Activated CD8-positive, alpha-beta T cell treated with anti-CD3 and anti-CD28 coated beads for 36 hours (primary cell): ENCODE data around the gene PODNL1. TPM values are rescaled to one million over a fixed set of nuclear protein-coding genes. Genes with fewer than 3 reads are reported as not detected.
"Not testable (repeated sequence)": the region's sequence is repeated elsewhere in the genome, so short reads cannot be mapped to it uniquely, and the experiment has no call there.

Source experiments
- ATAC-seq: fragments of 200-7000 bp; cut with Tn5 transposase; one replicate; pipeline ENCODE4 v1.10.0; 2021; ENCODE audit warnings: mild to moderate bottlenecking, moderate library complexity
- CTCF ChIA-PET: fragments of 350-600 bp; sonication (Branson Sonifier 250); formaldehyde crosslinking; loops from one replicate; lab custom pipeline; 2021; ENCODE audit warnings: antibody characterized with exemption; lab: Charles Lee
- POLR2A ChIA-PET: fragments of 350-600 bp; sonication (Branson Sonifier 250); formaldehyde crosslinking; loops from one replicate; lab custom pipeline; 2021; ENCODE audit warnings: antibody characterized with exemption; lab: Charles Lee
- DNase-seq: peaks from one replicate; pipeline ENCODE4 v3.0.0-alpha.2; 2020
- H3K27ac Mint-ChIP-seq: one replicate; pipeline ENCODE4 v1.8.0; 2021; ENCODE audit warnings: mild to moderate bottlenecking, mixed read lengths
- H3K27me3 Mint-ChIP-seq: one replicate; pipeline ENCODE4 v1.8.0; 2021; ENCODE audit warnings: mixed read lengths
- H3K36me3 Mint-ChIP-seq: one replicate; pipeline ENCODE4 v1.8.0; 2021; ENCODE audit warnings: low read depth, mixed read lengths
- H3K4me1 Mint-ChIP-seq: one replicate; pipeline ENCODE4 v1.8.0; 2021; ENCODE audit warnings: low read depth, mixed read lengths
- H3K4me3 Mint-ChIP-seq: one replicate; pipeline ENCODE4 v1.8.0; 2021; ENCODE audit warnings: mild to moderate bottlenecking, moderate library complexity, mixed read lengths
- H3K9me3 Mint-ChIP-seq: one replicate; pipeline ENCODE4 v1.8.0; 2021; ENCODE audit warnings: mixed read lengths
- intact Hi-C: fragments of 100-400 bp; cut with micrococcal nuclease; formaldehyde crosslinking; loops from one replicate; pipeline ENCODE4 v1.10.0; 2022
- total RNA-seq, 2 experiments: library from RNA; stranded (reverse); gene quantifications; one replicate each; pipeline ENCODE4 v1.2.3, GENCODE V29; 2021
- TF ChIP-seq, protein P1 (sequence below): fragments of 200-600 bp; IDR thresholded peaks from one replicate; pipeline ENCODE4 v1.8.0; 2022; ENCODE audit warnings: antibody characterized with exemption, mild to moderate bottlenecking

The PODNL1 gene
- total RNA-seq, 2 experiments from 2014 or later, result not detected

DNA sequence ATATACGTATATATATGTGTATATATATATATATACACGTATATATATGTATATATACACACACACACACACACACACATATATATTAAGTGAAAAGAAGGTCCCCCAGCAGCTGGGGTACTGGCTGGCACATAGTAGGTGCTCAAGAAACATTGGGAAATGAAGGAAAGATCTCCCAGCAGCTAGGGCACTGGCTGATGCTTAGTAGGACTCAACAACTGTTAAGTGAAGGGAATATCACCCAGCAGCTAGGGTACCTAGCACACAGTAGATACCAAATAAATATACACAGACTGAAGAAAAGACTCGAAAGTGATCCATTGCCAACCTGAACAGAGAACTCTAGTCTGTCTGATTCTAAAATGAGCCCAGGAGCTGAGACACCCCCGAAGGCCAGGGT lies 12.2 kb downstream of the PODNL1 start:
- no peak overlapping the region for H3K4me3 Mint-ChIP-seq
- CTCF ChIA-PET, result interaction anchor here (0.6 to 1.5 kb wide), 3 partner anchors 23 to 344 kb away, joined by 3 read pairs; no protein-coding TSS in a partner anchor
- ATAC-seq (no peak), DNase-seq (no peak)
- H3K27me3 Mint-ChIP-seq, result no peaks in the 10 kb centered on the region
- peaks cover 29% of the 10 kb centered on the region for H3K36me3 Mint-ChIP-seq
- no peak overlapping the region for H3K27ac Mint-ChIP-seq
- H3K4me1 Mint-ChIP-seq, result peaks cover under 1% of the 10 kb centered on the region
- TF ChIP-seq, protein P1, sequence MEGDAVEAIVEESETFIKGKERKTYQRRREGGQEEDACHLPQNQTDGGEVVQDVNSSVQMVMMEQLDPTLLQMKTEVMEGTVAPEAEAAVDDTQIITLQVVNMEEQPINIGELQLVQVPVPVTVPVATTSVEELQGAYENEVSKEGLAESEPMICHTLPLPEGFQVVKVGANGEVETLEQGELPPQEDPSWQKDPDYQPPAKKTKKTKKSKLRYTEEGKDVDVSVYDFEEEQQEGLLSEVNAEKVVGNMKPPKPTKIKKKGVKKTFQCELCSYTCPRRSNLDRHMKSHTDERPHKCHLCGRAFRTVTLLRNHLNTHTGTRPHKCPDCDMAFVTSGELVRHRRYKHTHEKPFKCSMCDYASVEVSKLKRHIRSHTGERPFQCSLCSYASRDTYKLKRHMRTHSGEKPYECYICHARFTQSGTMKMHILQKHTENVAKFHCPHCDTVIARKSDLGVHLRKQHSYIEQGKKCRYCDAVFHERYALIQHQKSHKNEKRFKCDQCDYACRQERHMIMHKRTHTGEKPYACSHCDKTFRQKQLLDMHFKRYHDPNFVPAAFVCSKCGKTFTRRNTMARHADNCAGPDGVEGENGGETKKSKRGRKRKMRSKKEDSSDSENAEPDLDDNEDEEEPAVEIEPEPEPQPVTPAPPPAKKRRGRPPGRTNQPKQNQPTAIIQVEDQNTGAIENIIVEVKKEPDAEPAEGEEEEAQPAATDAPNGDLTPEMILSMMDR, result no peak
- intact Hi-C loops, result no loop called here
- POLR2A ChIA-PET, result no interaction called here
- peaks cover 2% of the 10 kb centered on the region for H3K9me3 Mint-ChIP-seq

DNA sequence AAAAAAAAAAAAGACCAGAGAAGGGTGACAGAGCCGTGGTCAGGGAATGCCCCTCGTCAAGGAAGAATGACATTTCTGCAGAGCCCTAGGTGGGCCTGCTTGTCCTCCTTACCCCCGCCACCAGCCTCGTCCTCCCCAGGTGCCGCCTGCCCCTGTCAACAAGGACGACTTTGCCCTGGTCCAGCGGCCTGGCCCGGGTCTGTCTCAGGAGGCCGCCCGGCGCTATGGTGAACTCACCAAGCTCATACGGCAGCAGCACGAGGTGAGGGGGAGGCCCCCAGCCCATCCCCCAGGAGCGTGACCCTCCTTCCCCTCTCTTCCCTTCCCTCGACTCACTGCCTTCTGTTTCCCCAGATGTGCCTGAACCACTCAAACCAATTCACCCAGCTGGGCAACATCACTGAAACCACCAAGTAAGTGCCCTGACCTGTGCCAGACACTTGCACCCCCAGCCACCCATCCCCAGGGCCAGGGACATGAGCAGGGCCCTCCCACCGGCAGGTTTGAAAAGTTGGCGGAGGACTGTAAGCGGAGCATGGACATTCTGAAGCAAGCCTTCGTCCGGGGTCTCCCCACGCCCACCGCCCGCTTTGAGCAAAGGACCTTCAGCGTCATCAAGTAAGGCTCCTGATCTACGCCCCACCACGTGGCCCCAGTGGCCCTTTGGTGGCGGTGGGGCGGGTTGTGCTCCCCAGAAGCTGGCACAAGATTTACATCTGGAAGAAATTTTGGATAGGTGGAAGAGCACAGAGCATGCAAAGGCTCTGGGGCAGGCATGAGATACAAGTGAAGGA lies 14.8 kb downstream of the PODNL1 start:
- TF ChIP-seq, protein P1, result no peak
- Mint-ChIP-seq H3K4me3 (no peak overlapping the region), H3K9me3 (peaks cover 5% of the 10 kb centered on the region), H3K27ac (no peak overlapping the region), H3K27me3 (no peaks in the 10 kb centered on the region), H3K36me3 (peaks cover 37% of the 10 kb centered on the region), H3K4me1 (peaks cover 2% of the 10 kb centered on the region)
- no peak for DNase-seq
- no peak for ATAC-seq
- CTCF ChIA-PET, result no interaction called here
- intact Hi-C loops, result no loop called here
- POLR2A ChIA-PET, result no interaction called here

- H3K9me3 Mint-ChIP-seq, H3K4me3 Mint-ChIP-seq, ATAC-seq, H3K27me3 Mint-ChIP-seq, H3K4me1 Mint-ChIP-seq, intact Hi-C loops, H3K27ac Mint-ChIP-seq, DNase-seq: not testable (repeated sequence)
- H3K36me3 Mint-ChIP-seq, result peaks cover 39% of the 10 kb centered on the region
- CTCF ChIA-PET, result interaction anchor here (0.7 to 1.4 kb wide), 2 partner anchors 19 to 137 kb away, joined by 3 read pairs; no protein-coding TSS in a partner anchor
- POLR2A ChIA-PET, result interaction anchor here (1.4 kb wide), 1 partner anchor 130 kb away, joined by 3 read pairs; no protein-coding TSS in a partner anchor
Observed at GRCh38 chr19:13922118-13922517, 16.1 kb downstream of the PODNL1 start.

DNA sequence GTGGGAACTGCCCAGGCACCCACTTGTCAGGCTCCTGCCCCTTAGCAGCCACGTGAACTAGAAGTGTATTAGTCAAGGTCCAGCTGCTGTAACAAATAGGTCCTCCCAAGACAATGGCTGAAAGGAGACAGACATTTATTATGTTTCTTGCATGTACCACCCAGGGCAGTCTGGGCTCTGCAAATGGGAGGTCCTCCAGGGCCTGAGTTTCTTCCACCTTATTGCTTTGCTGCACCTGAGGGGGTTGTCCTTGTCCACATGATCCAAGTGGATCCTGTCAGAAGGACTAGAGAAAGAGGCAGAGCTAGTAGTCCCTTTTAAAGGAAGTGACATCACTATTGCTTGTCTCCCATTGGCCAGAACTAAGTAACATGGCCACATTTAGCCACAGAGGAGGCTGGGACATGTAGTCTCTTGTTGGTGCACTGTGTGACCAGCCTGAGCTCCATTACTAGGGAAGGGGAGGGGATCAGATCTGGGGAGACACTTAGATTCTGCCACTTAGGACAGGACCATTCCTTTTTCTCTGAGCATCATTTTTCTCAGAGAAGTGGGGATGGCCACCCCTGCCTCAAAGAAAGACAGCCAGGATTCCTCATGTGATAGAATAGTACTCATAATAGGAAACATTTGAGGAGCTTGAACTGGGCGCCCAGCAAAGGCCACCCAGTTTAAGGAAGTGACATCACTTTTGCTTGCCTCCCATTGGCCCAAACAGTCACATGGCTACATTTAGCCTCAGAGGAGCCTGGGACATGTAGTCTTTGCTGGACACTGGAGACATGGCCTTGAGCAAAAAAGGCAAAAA lies 17.1 kb downstream of the PODNL1 start:
- H3K27ac Mint-ChIP-seq, result peak overlapping the region; percentile 5
- intact Hi-C loops, result no loop called here
- peaks cover 5% of the 10 kb centered on the region for H3K9me3 Mint-ChIP-seq
- no peaks in the 10 kb centered on the region for H3K27me3 Mint-ChIP-seq
- TF ChIP-seq, protein P1, result no peak
- H3K4me1 Mint-ChIP-seq, result peaks cover 2% of the 10 kb centered on the region
- POLR2A ChIA-PET, result interaction anchor here (0.7 to 1.4 kb wide), 2 partner anchors 41 to 131 kb away, joined by 3 read pairs; no protein-coding TSS in a partner anchor
- H3K4me3 Mint-ChIP-seq, result no peak overlapping the region
- peak; percentile 91 for ATAC-seq
- H3K36me3 Mint-ChIP-seq, result peaks cover 39% of the 10 kb centered on the region
- CTCF ChIA-PET, result interaction anchor here (0.7 to 1.4 kb wide), 3 partner anchors 18 to 150 kb away, joined by 3 read pairs; no protein-coding TSS in a partner anchor
- peak; percentile 66 for DNase-seq

GRCh38 chr19:13920524-13920923 lies 17.7 kb downstream of the PODNL1 start:
- intact Hi-C loops, result no loop called here
- ChIA-PET POLR2A (interaction anchor here (0.7 to 1.4 kb wide), 2 partner anchors 42 to 132 kb away, joined by 3 read pairs; no protein-coding TSS in a partner anchor), CTCF (interaction anchor here (1.4 kb wide), 1 partner anchor 138 kb away, joined by 3 read pairs; no protein-coding TSS in a partner anchor)
- Mint-ChIP-seq H3K36me3 (peaks cover 39% of the 10 kb centered on the region), H3K9me3 (peaks cover 5% of the 10 kb centered on the region), H3K4me3 (no peak overlapping the region), H3K27ac (no peak overlapping the region), H3K4me1 (peaks cover 2% of the 10 kb centered on the region), H3K27me3 (no peaks in the 10 kb centered on the region)
- ATAC-seq (no peak), DNase-seq (no peak)
- TF ChIP-seq, protein P1, result no peak
